GM23248 (cell line): ENCODE results near the gene LMO7.

Experiments
- EZH2 ChIP-seq: fragments of 200-600 bp; sonication (generic); IDR thresholded peaks from 2 replicates; pipeline ENCODE4 v1.6.1; 2018; ENCODE audit warnings: antibody characterized with exemption, mild to moderate bottlenecking; ENCODE audit not compliant: insufficient read depth, poor library complexity, severe bottlenecking
- EZH2phosphoT487 ChIP-seq: fragments of 200-600 bp; sonication (generic); IDR thresholded peaks from 2 replicates; pipeline ENCODE4 v1.6.1; 2018; ENCODE audit warnings: antibody characterized with exemption, moderate library complexity, mild to moderate bottlenecking, low read depth; ENCODE audit not compliant: insufficient read depth

GRCh38 chr13:75901501-75901900 is 265.4 kb downstream of the LMO7 start:
- TF ChIP-seq EZH2 (no peak), EZH2phosphoT487 (no peak)
